Neural cell (in vitro differentiated cells): ENCODE measurements around the gene NFE2. TPM values are rescaled to one million over a fixed set of nuclear protein-coding genes. Genes with fewer than 3 reads are reported as not detected.
A peak's percentile ranks its signal among the peaks of the same experiment; 100 is the strongest.

Source experiments
- H2AFZ ChIP-seq: fragments of 200-600, 300-800 bp; sonication (generic), shearing (Covaris generic); 2 replicates; pipeline ENCODE4 v1.6.0; 2014; ENCODE audit warnings: low read depth, mild to moderate bottlenecking, antibody characterized with exemption, low read length, moderate library complexity
- H3F3A ChIP-seq: fragments of 200-600 bp; shearing (Covaris generic); 2 replicates; pipeline ENCODE4 v1.6.1; 2016; ENCODE audit warnings: mild to moderate bottlenecking, moderate library complexity, mixed read lengths, antibody characterized with exemption, low read length; ENCODE audit not compliant: insufficient read depth, poor library complexity, severe bottlenecking
- H3K27ac ChIP-seq: fragments of 200-600, 300-800 bp; sonication (generic), shearing (Covaris generic); 2 replicates; pipeline ENCODE4 v1.5.1; 2014; ENCODE audit warnings: mild to moderate bottlenecking, low read length, moderate library complexity
- H3K27me3 ChIP-seq: fragments of 300-800, 200-600 bp; sonication (generic), shearing (Covaris generic); 2 replicates; pipeline ENCODE4 v1.6.0; 2014; ENCODE audit warnings: mild to moderate bottlenecking, low read depth, low read length, moderate library complexity; ENCODE audit not compliant: insufficient read depth
- H3K36me3 ChIP-seq: fragments of 300-800, 200-600 bp; sonication (generic), shearing (Covaris generic); 2 replicates; pipeline ENCODE4 v1.5.1; 2014; ENCODE audit warnings: mild to moderate bottlenecking, antibody characterized with exemption, low read length, moderate library complexity; ENCODE audit not compliant: insufficient read depth
- H3K4me2 ChIP-seq: fragments of 300-800, 200-600 bp; sonication (generic), shearing (Covaris generic); 2 replicates; pipeline ENCODE4 v1.6.0; 2014; ENCODE audit warnings: mild to moderate bottlenecking, low read length
- H3K4me3 ChIP-seq: fragments of 300-800, 200-600 bp; sonication (generic), shearing (Covaris generic); 2 replicates; pipeline ENCODE4 v1.5.1; 2014; ENCODE audit warnings: mild to moderate bottlenecking, low read length, moderate library complexity
- H3K79me2 ChIP-seq: fragments of 200-600 bp; shearing (Covaris generic); replicated peaks from 2 replicates; pipeline ENCODE4 v1.6.0; 2014; ENCODE audit warnings: mild to moderate bottlenecking, low read length, moderate library complexity; ENCODE audit not compliant: insufficient read depth
- H3K9ac ChIP-seq: fragments of 300-800, 200-600 bp; sonication (generic), shearing (Covaris generic); 2 replicates; pipeline ENCODE4 v1.6.1; 2016; ENCODE audit warnings: mild to moderate bottlenecking, low read length, mixed read lengths
- H3K9me2 ChIP-seq: fragments of 200-600 bp; shearing (Covaris generic); 2 replicates; pipeline ENCODE4 v1.6.1; 2016; ENCODE audit warnings: mild to moderate bottlenecking, low read length, mixed read lengths; ENCODE audit not compliant: insufficient read depth
- H3K9me3 ChIP-seq: fragments of 200-600, 300-800 bp; sonication (generic), shearing (Covaris generic); 2 replicates; pipeline ENCODE4 v1.6.1; 2016; ENCODE audit warnings: mild to moderate bottlenecking, mixed run types, low read length, moderate library complexity, mixed read lengths
- H4K20me1 ChIP-seq: fragments of 200-600 bp; shearing (Covaris generic); 2 replicates; pipeline ENCODE4 v1.6.1; 2016; ENCODE audit warnings: mild to moderate bottlenecking, mixed run types; ENCODE audit not compliant: insufficient read depth
- EP300 ChIP-seq: fragments of 450-650 bp; conservative IDR thresholded peaks from 2 replicates; pipeline ENCODE4 v1.6.1; 2014; ENCODE audit warnings: antibody characterized with exemption, mild to moderate bottlenecking, moderate library complexity; ENCODE audit not compliant: poor library complexity, severe bottlenecking
- EZH2 ChIP-seq: fragments of 200-600, 300-800 bp; shearing (Covaris generic), sonication (generic); IDR thresholded peaks from 2 replicates; pipeline ENCODE4 v1.6.1; 2014; ENCODE audit warnings: antibody characterized with exemption, low read length, borderline replicate concordance, mild to moderate bottlenecking; ENCODE audit not compliant: insufficient read depth, poor library complexity, severe bottlenecking
- MXI1 ChIP-seq: fragments of 450-650 bp; conservative IDR thresholded peaks from 2 replicates; pipeline ENCODE4 v1.6.1; 2014; ENCODE audit warnings: antibody characterized with exemption, mild to moderate bottlenecking; ENCODE audit not compliant: poor library complexity, severe bottlenecking
- POLR2AphosphoS5 ChIP-seq: IDR thresholded peaks from 2 replicates; pipeline ENCODE4 v1.6.1; 2012
- RAD21 ChIP-seq: fragments of 450-650 bp; conservative IDR thresholded peaks from 2 replicates; pipeline ENCODE4 v1.6.1; 2014; ENCODE audit warnings: antibody characterized with exemption, mild to moderate bottlenecking, moderate library complexity
- SMC3 ChIP-seq: fragments of 450-650 bp; conservative IDR thresholded peaks from 2 replicates; pipeline ENCODE4 v1.6.1; 2014; ENCODE audit warnings: antibody characterized with exemption, mild to moderate bottlenecking, moderate library complexity; ENCODE audit not compliant: poor library complexity
- TAF1 ChIP-seq: IDR thresholded peaks from 2 replicates; pipeline ENCODE4 v1.6.1; 2012; ENCODE audit warnings: low read depth
- polyA plus RNA-seq: library from polyadenylated mRNA; depleted of rRNA; stranded (reverse); fragments of >200 nt; gene quantifications from 2 replicates; pipeline ENCODE4 v1.2.3, GENCODE V29; 2014
- TF ChIP-seq, protein P1 (sequence below): IDR thresholded peaks from 2 replicates; pipeline ENCODE4 v1.6.1; 2012; ENCODE audit warnings: borderline replicate concordance
- TF ChIP-seq, protein P2 (sequence below): fragments of 450-650 bp; IDR thresholded peaks from 2 replicates; pipeline ENCODE4 v1.5.1; 2014; ENCODE audit warnings: antibody characterized with exemption, mild to moderate bottlenecking, moderate library complexity; ENCODE audit not compliant: poor library complexity, severe bottlenecking

NFE2 gene
- polyA plus RNA-seq, 1 donor from 2014 or later = not detected

DNA sequence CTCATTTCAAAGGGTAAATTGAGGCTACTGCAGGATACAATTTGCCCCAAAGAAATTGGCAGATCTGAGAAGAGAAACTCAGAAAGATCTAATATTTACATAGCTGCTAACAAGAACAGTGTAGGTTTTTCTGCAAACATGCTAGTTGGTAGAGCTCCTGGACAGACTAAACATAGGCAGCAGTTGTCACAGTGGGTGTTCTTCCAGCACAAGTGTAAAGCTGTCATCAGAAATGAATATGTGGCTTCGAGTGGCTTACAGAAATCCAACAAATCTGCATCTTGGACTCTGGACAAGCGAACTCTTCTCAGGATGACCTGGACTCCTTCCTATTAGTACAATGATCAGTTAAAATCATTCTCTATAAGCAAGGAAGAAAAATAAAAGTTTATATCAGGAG lies 26.8 kb downstream of the NFE2 start:
- peaks cover 4% of the 10 kb centered on the region for H3F3A ChIP-seq
- TF ChIP-seq MXI1 (no peak), TAF1 (no peak), RAD21 (no peak), EP300 (no peak), SMC3 (no peak), POLR2AphosphoS5 (no peak), EZH2 (no peak)
- TF ChIP-seq, protein P1, sequence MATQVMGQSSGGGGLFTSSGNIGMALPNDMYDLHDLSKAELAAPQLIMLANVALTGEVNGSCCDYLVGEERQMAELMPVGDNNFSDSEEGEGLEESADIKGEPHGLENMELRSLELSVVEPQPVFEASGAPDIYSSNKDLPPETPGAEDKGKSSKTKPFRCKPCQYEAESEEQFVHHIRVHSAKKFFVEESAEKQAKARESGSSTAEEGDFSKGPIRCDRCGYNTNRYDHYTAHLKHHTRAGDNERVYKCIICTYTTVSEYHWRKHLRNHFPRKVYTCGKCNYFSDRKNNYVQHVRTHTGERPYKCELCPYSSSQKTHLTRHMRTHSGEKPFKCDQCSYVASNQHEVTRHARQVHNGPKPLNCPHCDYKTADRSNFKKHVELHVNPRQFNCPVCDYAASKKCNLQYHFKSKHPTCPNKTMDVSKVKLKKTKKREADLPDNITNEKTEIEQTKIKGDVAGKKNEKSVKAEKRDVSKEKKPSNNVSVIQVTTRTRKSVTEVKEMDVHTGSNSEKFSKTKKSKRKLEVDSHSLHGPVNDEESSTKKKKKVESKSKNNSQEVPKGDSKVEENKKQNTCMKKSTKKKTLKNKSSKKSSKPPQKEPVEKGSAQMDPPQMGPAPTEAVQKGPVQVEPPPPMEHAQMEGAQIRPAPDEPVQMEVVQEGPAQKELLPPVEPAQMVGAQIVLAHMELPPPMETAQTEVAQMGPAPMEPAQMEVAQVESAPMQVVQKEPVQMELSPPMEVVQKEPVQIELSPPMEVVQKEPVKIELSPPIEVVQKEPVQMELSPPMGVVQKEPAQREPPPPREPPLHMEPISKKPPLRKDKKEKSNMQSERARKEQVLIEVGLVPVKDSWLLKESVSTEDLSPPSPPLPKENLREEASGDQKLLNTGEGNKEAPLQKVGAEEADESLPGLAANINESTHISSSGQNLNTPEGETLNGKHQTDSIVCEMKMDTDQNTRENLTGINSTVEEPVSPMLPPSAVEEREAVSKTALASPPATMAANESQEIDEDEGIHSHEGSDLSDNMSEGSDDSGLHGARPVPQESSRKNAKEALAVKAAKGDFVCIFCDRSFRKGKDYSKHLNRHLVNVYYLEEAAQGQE = no peak
- TF ChIP-seq, protein P2, sequence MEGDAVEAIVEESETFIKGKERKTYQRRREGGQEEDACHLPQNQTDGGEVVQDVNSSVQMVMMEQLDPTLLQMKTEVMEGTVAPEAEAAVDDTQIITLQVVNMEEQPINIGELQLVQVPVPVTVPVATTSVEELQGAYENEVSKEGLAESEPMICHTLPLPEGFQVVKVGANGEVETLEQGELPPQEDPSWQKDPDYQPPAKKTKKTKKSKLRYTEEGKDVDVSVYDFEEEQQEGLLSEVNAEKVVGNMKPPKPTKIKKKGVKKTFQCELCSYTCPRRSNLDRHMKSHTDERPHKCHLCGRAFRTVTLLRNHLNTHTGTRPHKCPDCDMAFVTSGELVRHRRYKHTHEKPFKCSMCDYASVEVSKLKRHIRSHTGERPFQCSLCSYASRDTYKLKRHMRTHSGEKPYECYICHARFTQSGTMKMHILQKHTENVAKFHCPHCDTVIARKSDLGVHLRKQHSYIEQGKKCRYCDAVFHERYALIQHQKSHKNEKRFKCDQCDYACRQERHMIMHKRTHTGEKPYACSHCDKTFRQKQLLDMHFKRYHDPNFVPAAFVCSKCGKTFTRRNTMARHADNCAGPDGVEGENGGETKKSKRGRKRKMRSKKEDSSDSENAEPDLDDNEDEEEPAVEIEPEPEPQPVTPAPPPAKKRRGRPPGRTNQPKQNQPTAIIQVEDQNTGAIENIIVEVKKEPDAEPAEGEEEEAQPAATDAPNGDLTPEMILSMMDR = no peak
- H4K20me1 ChIP-seq = no peaks in the 10 kb centered on the region
- H3K4me3 ChIP-seq = no peak overlapping the region
- H3K9me2 ChIP-seq = no peaks in the 10 kb centered on the region
- H3K27me3 ChIP-seq = no peaks in the 10 kb centered on the region
- no peak overlapping the region for H3K9ac ChIP-seq
- H3K9me3 ChIP-seq = no peaks in the 10 kb centered on the region
- H3K36me3 ChIP-seq = no peaks in the 10 kb centered on the region
- H3K4me2 ChIP-seq = peak overlapping the region; percentile 22
- no peak overlapping the region for H3K27ac ChIP-seq
- H2AFZ ChIP-seq = no peak overlapping the region
- peaks cover 61% of the 10 kb centered on the region for H3K79me2 ChIP-seq

GRCh38 chr12:54272214-54272613 lies 28.6 kb downstream of the NFE2 start:
- H4K20me1 ChIP-seq = no peaks in the 10 kb centered on the region
- no peak overlapping the region for H3K4me3 ChIP-seq
- H3K9me2 ChIP-seq = no peaks in the 10 kb centered on the region
- no peaks in the 10 kb centered on the region for H3K9me3 ChIP-seq
- no peak overlapping the region for H3K9ac ChIP-seq
- H3K36me3 ChIP-seq = no peaks in the 10 kb centered on the region
- no peak overlapping the region for H3K4me2 ChIP-seq
- H3K79me2 ChIP-seq = peaks cover 53% of the 10 kb centered on the region
- TF ChIP-seq RAD21 (no peak), SMC3 (no peak), POLR2AphosphoS5 (no peak), TAF1 (no peak), MXI1 (no peak), EZH2 (no peak), EP300 (no peak)
- TF ChIP-seq, protein P2 = no peak
- TF ChIP-seq, protein P1 = no peak
- H2AFZ ChIP-seq = no peak overlapping the region
- H3K27ac ChIP-seq = no peak overlapping the region
- no peaks in the 10 kb centered on the region for H3F3A ChIP-seq
- no peaks in the 10 kb centered on the region for H3K27me3 ChIP-seq
